HG03039 (cell line): ENCODE results near the gene ELAVL4.

ENCODE experiments used
- ATAC-seq: cut with Tn5 transposase; IDR thresholded peaks from one replicate; pipeline ENCODE4 v1.9.1; 2021; ENCODE audit warnings: mild to moderate bottlenecking, moderate library complexity; ENCODE audit not compliant: unreplicated experiment

ELAVL4 gene

GRCh38 chr1:50237056-50237455 is 128.3 kb downstream of the ELAVL4 start:
- ATAC-seq: no peak

DNA sequence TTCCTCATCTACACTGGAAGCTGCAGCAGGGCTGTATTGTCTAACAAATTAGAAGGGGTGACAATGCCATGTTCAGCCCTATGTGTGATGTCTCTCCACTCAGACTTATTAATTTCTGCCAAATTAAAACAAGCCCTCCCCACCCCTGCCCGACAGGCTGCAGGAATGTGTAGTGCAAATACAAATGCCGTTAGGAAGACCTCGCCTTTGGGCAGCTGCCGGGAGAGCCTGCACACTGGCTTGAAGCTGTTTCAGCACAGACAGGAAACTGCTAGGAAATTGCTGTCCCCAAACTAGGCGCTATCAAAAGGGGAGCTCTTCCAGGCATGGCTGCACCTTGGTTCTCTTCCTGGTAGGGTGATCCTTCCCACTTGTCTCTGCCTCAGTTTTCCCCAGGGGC is 135.2 kb downstream of the ELAVL4 start:
- no peak for ATAC-seq

GRCh38 chr1:50246869-50247268 is 138.1 kb downstream of the ELAVL4 start:
- no peak for ATAC-seq

- peak; percentile 67 for ATAC-seq
Observed at GRCh38 chr1:50251702-50252101, 143.0 kb downstream of the ELAVL4 start.

DNA sequence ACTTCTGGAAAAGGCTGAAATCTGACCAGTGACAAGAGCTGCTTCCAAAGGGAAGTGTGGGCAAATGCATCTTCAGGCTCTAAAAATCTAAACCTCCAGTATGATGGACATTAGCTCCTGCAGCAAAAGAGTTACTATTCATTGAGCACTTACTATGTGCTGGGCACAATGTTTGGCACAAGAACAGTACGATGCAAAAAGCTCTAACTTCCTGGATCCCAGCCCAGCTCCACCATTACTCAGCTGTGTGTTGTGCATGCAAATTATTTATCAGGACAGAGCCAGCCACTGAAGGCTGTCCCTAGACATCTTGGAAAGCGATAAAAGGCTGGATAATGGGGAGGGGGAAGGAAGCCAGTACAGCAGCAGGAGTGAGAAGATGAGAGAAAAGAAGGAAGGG is 143.5 kb downstream of the ELAVL4 start:
- ATAC-seq: no peak
